ENCODE measurements around the gene VEGFA.

Gene VEGFA

GRCh38 chr6:43772681-43773049 is 2.7 kb downstream of the VEGFA start:
- DNase-seq (ENCODE audit: low read depth in 2 of 2): no peak

GRCh38 chr6:43773050-43773979 is 3.3 kb downstream of the VEGFA start:
- peak; percentile 42 to 55 for DNase-seq (ENCODE audit: low read depth in 2 of 2)

- no peak for DNase-seq (ENCODE audit: low read depth in 2 of 2)
Observed at GRCh38 chr6:43773980-43774775, 4.2 kb downstream of the VEGFA start.

GRCh38 chr6:43774776-43775534 is 4.9 kb downstream of the VEGFA start:
- DNase-seq (ENCODE audit: low read depth in 2 of 2): peak; percentile 49 to 51

- no peak for DNase-seq (ENCODE audit: low read depth in 2 of 2)
Observed at GRCh38 chr6:43775535-43775885, 5.5 kb downstream of the VEGFA start.

GRCh38 chr6:43776115-43776798 is 6.2 kb downstream of the VEGFA start:
- no peak for DNase-seq (ENCODE audit: low read depth in 2 of 2)

GRCh38 chr6:43776799-43777776 is 7.1 kb downstream of the VEGFA start:
- DNase-seq (ENCODE audit: low read depth in 2 of 2): no peak

GRCh38 chr6:43778131-43778855 is 8.3 kb downstream of the VEGFA start:
- DNase-seq (ENCODE audit: low read depth in 2 of 2): no peak

GRCh38 chr6:43778976-43779851 is 9.2 kb downstream of the VEGFA start:
- DNase-seq (ENCODE audit: low read depth in 2 of 2): no peak

- DNase-seq (ENCODE audit: low read depth in 2 of 2): no peak
Observed at GRCh38 chr6:43779852-43780236, 9.8 kb downstream of the VEGFA start.

GRCh38 chr6:43780293-43780692 is 10.3 kb downstream of the VEGFA start:
- DNase-seq (ENCODE audit: low read depth in 2 of 2): no peak

- DNase-seq (ENCODE audit: low read depth in 2 of 2): no peak
Observed at GRCh38 chr6:43780941-43781928, 11.2 kb downstream of the VEGFA start.

GRCh38 chr6:43781941-43782704 is 12.1 kb downstream of the VEGFA start:
- DNase-seq (ENCODE audit: low read depth in 2 of 2): no peak

- DNase-seq (ENCODE audit: low read depth in 2 of 2): no peak
Observed at GRCh38 chr6:43782764-43783513, 12.9 kb downstream of the VEGFA start.

- DNase-seq (ENCODE audit: low read depth in 2 of 2): no peak
Observed at GRCh38 chr6:43784049-43784855, 14.2 kb downstream of the VEGFA start.

Data from stimulated activated CD8-positive, alpha-beta memory T cell treated with anti-CD3 and anti-CD28 coated beads, Interleukin-2, amount 100 ng/mL, for 48 hours (primary cell).